ENCODE results near the gene SLC9A9. TPM values are rescaled to one million over a fixed set of nuclear protein-coding genes. Genes with fewer than 3 reads are reported as not detected.

SLC9A9 gene
- total and polyA plus RNA-seq, 2 experiments from 2014 or later: 2.2 to 6.8 TPM

- H4K20me1 ChIP-seq (ENCODE audit: insufficient read depth, poor library complexity, severe bottlenecking): no peaks in the 10 kb centered on the region
- no peaks in the 10 kb centered on the region for H3K9me3 ChIP-seq (ENCODE audit: low read depth)
- 78% methylated on average over 7 of the region's 7 CpGs for WGBS (ENCODE audit: low lambda C conversion rate, missing lambda C conversion rate)
- H3K27me3 ChIP-seq: no peaks in the 10 kb centered on the region
- H3K4me1 ChIP-seq (ENCODE audit: insufficient read depth): no peaks in the 10 kb centered on the region
- no peak overlapping the region for H3K4me3 ChIP-seq
- TF ChIP-seq EZH2phosphoT487 (IDR thresholded peaks at IDR 0.05; ENCODE audit: low read depth, severe bottlenecking, unreplicated experiment): no peak
- TF ChIP-seq EZH2 (IDR thresholded peaks at IDR 0.05; ENCODE audit: borderline replicate concordance): no peak
- no peak for TF ChIP-seq CTCF (IDR thresholded peaks at IDR 0.05; ENCODE audit: poor library complexity)
- H3K36me3 ChIP-seq (replicated peaks; ENCODE audit: insufficient read depth, low read depth): no peaks in the 10 kb centered on the region
- no peak overlapping the region for H2AFZ ChIP-seq
- no peaks in the 10 kb centered on the region for H3K79me2 ChIP-seq
- no peak overlapping the region for H3K27ac ChIP-seq
- no peak overlapping the region for H3K4me2 ChIP-seq
- H3K9me2 ChIP-seq (replicated peaks; ENCODE audit: insufficient read depth): no peaks in the 10 kb centered on the region
- no peak for DNase-seq (ENCODE audit: low spot score)
These were observed 129.8 kb downstream of the SLC9A9 start for GRCh38 chr3:143718463-143718862.

- H3K9me3 ChIP-seq (ENCODE audit: low read depth): no peaks in the 10 kb centered on the region
- H3K4me1 ChIP-seq (ENCODE audit: insufficient read depth): no peaks in the 10 kb centered on the region
- WGBS (ENCODE audit: low lambda C conversion rate, missing lambda C conversion rate): 79% methylated on average over 4 of the region's 4 CpGs
- H3K4me3 ChIP-seq: no peak overlapping the region
- TF ChIP-seq CTCF (IDR thresholded peaks at IDR 0.05; ENCODE audit: poor library complexity) (no peak), EZH2phosphoT487 (IDR thresholded peaks at IDR 0.05; ENCODE audit: low read depth, severe bottlenecking, unreplicated experiment) (no peak), EZH2 (IDR thresholded peaks at IDR 0.05; ENCODE audit: borderline replicate concordance) (no peak)
- no peak overlapping the region for H2AFZ ChIP-seq
- H4K20me1 ChIP-seq (ENCODE audit: insufficient read depth, poor library complexity, severe bottlenecking): no peaks in the 10 kb centered on the region
- no peak for DNase-seq (ENCODE audit: low spot score)
- no peaks in the 10 kb centered on the region for H3K9me2 ChIP-seq (replicated peaks; ENCODE audit: insufficient read depth)
- no peaks in the 10 kb centered on the region for H3K79me2 ChIP-seq
- H3K4me2 ChIP-seq: no peak overlapping the region
- no peak overlapping the region for H3K27ac ChIP-seq
- H3K27me3 ChIP-seq: no peaks in the 10 kb centered on the region
- no peaks in the 10 kb centered on the region for H3K36me3 ChIP-seq (replicated peaks; ENCODE audit: insufficient read depth, low read depth)
These were observed 131.5 kb downstream of the SLC9A9 start for GRCh38 chr3:143716731-143717130.

GRCh38 chr3:143712522-143712921 lies 135.7 kb downstream of the SLC9A9 start:
- no peak for DNase-seq (ENCODE audit: low spot score)

More at GRCh38 chr3:143712522-143712921, 135.7 kb downstream of the SLC9A9 start:
- Histone ChIP-seq H3K79me2 (no peaks in the 10 kb centered on the region), H3K4me2 (no peak overlapping the region), H3K9me3 (ENCODE audit: low read depth) (no peaks in the 10 kb centered on the region), H3K4me3 (no peak overlapping the region), H4K20me1 (ENCODE audit: insufficient read depth, poor library complexity, severe bottlenecking) (no peaks in the 10 kb centered on the region), H3K4me1 (ENCODE audit: insufficient read depth) (no peaks in the 10 kb centered on the region), H3K36me3 (replicated peaks; ENCODE audit: insufficient read depth, low read depth) (no peaks in the 10 kb centered on the region), H2AFZ (no peak overlapping the region), H3K27ac (no peak overlapping the region), H3K27me3 (no peaks in the 10 kb centered on the region), H3K9me2 (replicated peaks; ENCODE audit: insufficient read depth) (no peaks in the 10 kb centered on the region)
- no peak for TF ChIP-seq EZH2 (IDR thresholded peaks at IDR 0.05; ENCODE audit: borderline replicate concordance)
- no peak for TF ChIP-seq EZH2phosphoT487 (IDR thresholded peaks at IDR 0.05; ENCODE audit: low read depth, severe bottlenecking, unreplicated experiment)
- no peak for TF ChIP-seq CTCF (IDR thresholded peaks at IDR 0.05; ENCODE audit: poor library complexity)
